GM12864 (cell line): Measurements from ENCODE around the gene IQSEC1.

Experiments used
- DNase-seq: peaks from one replicate; pipeline ENCODE4 v3.0.0-alpha.2; 2011; ENCODE audit warnings: low read depth
- H3K4me3 ChIP-seq: 2 replicates; pipeline ENCODE4 v1.5.1; 2011; ENCODE audit warnings: mild to moderate bottlenecking, low read depth, low read length, control low read depth
- CTCF ChIP-seq: IDR thresholded peaks from 2 replicates; pipeline ENCODE4 v1.5.1; 2011; ENCODE audit warnings: low read depth, mild to moderate bottlenecking, moderate library complexity, low read length, control low read depth, inconsistent platforms; ENCODE audit errors: missing control alignments

The IQSEC1 gene

GRCh38 chr3:13072600-13073325 is 466 bp downstream of the IQSEC1 start:
- DNase-seq = no peak
- no peak for TF ChIP-seq CTCF
- H3K4me3 ChIP-seq = peak overlapping the region; percentile 57

GRCh38 chr3:13072239-13072599 is 1.0 kb downstream of the IQSEC1 start:
- TF ChIP-seq CTCF = no peak
- H3K4me3 ChIP-seq = peak overlapping the region; percentile 57
- DNase-seq = no peak

- no peak for DNase-seq
- no peak for TF ChIP-seq CTCF
- H3K4me3 ChIP-seq = peak overlapping the region; percentile 57
These were observed 1.5 kb downstream of the IQSEC1 start for GRCh38 chr3:13071695-13072094.

GRCh38 chr3:13070391-13071070 is 2.7 kb downstream of the IQSEC1 start:
- DNase-seq = no peak
- TF ChIP-seq CTCF = no peak
- no peak overlapping the region for H3K4me3 ChIP-seq

- no peak for TF ChIP-seq CTCF
- peak; percentile 59 for DNase-seq
- H3K4me3 ChIP-seq = no peak overlapping the region; the same call in 1 of the 2 replicates
These were observed 3.7 kb downstream of the IQSEC1 start for GRCh38 chr3:13069495-13069894.

- TF ChIP-seq CTCF = peak; percentile 38
- no peak for DNase-seq
- no peak overlapping the region for H3K4me3 ChIP-seq
These were observed 4.8 kb downstream of the IQSEC1 start for GRCh38 chr3:13068269-13069010.
